CD1c-positive myeloid dendritic cell (primary cell): ENCODE measurements around the gene OR10H1.
A peak's percentile ranks its signal among the peaks of the same experiment; 100 is the strongest.
"Not testable (repeated sequence)": the region's sequence is repeated elsewhere in the genome, so short reads cannot be mapped to it uniquely, and the experiment has no call there.

Experiments used
- DNase-seq: peaks from one replicate; pipeline ENCODE4 v3.0.0-alpha.2; 2016; ENCODE audit errors: extremely low spot score

OR10H1 gene

GRCh38 chr19:15815306-15815705, at the start of gene OR10H1:
Gene OR10H1, minus strand, starts transcription at chr19:15815664. Its CDS starts 7,627 bp downstream, at chr19:15808037.
- DNase-seq = no peak

DNA sequence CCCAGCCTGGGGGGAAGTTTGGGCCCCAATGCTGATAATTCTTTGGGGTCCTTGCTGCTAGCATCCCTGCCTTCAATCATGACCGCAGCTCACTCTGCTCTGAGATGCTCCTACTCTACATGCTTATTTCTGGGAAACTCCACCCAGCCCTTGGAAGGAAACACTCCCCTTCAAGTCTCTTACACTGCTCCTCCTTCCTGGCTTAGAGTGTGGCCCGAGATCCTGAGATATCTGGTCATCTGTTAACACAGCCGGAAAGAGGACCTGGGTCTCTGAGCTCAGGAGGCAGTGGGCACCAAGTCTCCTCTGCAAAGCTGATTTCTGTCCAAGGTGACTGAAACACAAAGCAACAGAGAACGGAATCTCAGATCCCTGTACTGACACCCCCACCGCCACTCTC, 49.4 kb upstream of the OR10H1 start:
- DNase-seq = no peak

DNA sequence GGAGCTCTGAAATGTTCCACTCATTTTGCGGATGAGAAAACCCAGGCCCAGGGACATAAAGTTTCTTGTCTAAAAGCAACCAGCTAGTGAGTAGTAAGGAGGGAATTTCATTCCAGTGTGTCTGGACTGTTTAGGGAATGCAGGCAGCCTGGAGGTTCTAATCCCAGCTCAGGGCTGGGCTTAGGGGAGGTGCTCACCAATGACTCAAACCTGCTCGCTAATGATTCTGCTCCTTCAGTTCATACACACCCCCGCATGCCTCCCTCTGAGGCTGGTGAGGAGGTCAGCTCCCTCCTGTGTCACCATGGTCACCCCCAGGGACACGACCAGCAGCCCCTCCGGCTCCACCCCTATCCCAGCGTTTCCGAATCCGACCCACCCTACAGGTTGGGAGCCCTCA, 47.8 kb upstream of the OR10H1 start:
- no peak for DNase-seq

DNA sequence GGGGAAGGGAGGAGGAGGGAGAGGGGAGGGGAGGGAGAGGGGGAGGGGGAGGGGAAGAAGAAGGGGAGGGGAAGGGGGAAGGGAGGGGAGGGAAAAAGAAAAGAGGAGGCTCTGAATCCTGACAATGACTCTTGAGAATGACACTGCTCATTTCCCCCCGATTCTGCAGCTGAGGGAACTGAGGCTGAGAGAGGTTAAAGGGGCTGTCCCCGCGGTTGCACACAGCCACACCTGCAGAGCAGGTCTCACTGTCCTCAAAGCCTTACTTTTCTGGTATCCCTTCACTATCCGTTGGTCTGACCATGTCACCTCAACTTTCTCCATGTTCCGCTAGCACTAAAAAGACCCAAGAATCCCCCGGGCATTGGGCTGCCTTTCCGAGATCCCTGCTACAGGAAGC, 47.0 kb upstream of the OR10H1 start:
- no peak for DNase-seq

DNA sequence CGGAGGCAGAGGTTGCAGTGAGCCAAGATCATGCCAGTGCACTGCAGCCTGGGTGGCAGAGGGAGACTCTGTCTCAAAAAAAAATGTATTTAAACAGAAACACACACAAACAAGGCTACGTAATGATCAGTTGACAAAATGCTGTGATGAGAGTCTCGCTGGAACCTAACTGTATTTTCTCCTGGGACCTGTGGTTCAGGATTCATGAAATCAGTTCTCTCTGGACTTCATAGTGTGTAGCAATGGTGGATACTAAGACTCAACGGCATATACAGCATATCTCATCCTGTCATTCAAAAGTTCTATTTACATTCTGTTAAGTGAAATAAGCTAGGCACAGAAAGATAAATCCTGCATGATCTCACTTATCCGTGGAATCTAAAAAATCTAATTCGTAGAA, 45.1 kb upstream of the OR10H1 start:
- DNase-seq = no peak

DNA sequence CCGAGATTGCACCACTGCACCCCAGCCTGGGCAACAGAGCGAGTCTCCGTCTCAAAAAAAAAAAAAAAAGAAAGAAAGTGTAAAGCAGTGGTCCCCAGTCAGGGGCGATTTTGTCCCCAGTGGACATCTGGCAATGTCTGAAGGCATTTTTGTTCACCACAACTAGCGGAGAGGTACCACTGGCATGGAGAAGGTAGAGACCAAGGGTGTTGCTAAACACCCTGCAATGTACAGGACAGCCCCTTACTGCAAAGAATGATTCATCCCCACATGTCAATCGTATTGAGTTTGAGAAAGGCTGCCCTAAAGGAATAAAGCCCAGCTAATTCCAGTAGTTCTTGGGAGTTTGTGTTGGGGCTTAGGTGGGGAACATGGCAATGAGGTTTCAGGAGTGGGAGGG, 43.7 kb upstream of the OR10H1 start:
- no peak for DNase-seq

DNA sequence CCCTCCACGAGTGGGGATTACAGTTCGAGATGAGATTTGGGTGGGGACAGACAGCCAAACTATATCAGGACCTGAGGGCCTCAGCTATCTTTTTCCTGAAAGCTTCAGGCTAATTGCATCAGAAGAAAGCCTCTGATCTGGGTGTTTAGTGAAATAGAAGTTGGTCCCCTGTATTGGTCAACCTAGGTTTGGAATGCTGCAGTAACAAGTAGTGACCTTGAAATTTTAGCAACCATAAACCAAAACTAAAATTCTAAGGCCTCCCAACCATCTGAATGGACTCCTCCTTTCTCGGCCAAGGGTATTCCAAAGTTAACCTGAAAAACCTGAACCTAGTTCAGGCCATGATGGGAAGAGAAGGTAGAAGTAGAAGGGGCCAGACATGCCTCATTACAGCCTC, 34.9 kb upstream of the OR10H1 start:
- no peak for DNase-seq

DNA sequence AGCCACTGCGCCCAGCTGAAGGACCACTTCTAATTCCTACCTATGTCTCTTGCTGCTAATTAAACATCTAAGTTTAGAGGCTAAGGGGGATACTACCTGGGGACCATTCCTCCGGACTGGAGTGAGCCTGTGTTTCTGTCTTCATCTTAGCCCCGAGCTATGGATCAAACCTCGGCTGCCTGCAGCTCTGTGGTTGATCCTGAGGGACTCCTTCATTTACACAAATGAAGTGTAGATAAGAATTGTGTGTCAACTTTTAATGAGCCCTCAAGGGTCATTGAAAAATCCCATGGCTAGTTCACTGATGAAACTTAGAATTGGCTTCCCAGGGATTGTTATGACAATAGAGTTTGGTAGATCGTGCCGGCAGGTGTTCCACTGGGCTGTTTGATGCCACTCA, 31.5 kb upstream of the OR10H1 start:
- no peak for DNase-seq

- not testable (repeated sequence) for DNase-seq
These were observed 28.4 kb upstream of the OR10H1 start for GRCh38 chr19:15843894-15844222.

GRCh38 chr19:15843203-15843893, 27.9 kb upstream of the OR10H1 start:
- DNase-seq = no peak

GRCh38 chr19:15841875-15842569, 26.6 kb upstream of the OR10H1 start:
- DNase-seq = peak; percentile 2

GRCh38 chr19:15840833-15841232, 25.4 kb upstream of the OR10H1 start:
- no peak for DNase-seq

GRCh38 chr19:15839888-15840287, 24.4 kb upstream of the OR10H1 start:
- DNase-seq = not testable (repeated sequence)

GRCh38 chr19:15838351-15838750, 22.9 kb upstream of the OR10H1 start:
- DNase-seq = no peak

GRCh38 chr19:15837221-15837731, 21.8 kb upstream of the OR10H1 start:
- no peak for DNase-seq

GRCh38 chr19:15836330-15837220, 21.1 kb upstream of the OR10H1 start:
- DNase-seq = peak; percentile 97

- DNase-seq = peak; percentile 43
These were observed 20.3 kb upstream of the OR10H1 start for GRCh38 chr19:15835565-15836329.

- DNase-seq = not testable (repeated sequence)
These were observed 18.8 kb upstream of the OR10H1 start for GRCh38 chr19:15834232-15834631.

DNA sequence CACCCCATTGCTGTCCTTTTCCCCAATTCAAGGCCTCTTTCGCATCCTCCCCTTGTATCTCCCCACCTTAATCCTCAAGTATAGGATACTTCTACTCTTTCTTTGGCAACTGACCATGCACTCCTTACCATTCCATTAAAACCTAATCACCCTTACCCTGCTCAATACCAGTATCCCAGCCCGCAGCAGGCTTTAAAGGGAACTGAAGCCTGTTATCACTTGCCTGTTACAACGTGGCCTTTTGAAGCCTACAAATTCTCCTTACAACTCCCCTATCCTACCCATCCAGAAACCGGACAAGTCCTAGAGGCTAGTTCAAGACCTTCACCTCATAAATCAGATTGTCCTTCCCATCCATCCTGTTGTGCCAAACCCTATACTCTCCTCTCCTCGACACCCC, 16.2 kb upstream of the OR10H1 start:
- DNase-seq = no peak

DNA sequence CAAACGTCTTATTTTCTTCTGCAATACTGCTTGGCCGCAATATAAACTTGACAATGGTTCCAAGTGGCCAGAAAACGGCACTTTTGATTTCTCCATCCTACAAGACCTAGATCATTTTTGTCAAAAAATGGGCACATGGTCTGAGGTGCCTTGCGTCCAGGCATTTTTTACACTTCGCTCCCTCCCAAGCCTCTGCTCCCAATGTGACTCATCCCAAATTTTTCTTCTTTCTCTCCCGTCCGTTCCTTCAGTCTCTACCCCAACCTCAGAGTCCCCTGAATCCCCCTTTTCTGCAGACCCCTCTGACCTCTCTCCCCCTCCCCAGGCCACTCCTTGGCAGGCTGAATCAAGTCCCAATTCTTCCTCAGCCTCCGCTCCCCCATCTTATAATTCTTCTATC, 14.3 kb upstream of the OR10H1 start:
- no peak for DNase-seq

DNA sequence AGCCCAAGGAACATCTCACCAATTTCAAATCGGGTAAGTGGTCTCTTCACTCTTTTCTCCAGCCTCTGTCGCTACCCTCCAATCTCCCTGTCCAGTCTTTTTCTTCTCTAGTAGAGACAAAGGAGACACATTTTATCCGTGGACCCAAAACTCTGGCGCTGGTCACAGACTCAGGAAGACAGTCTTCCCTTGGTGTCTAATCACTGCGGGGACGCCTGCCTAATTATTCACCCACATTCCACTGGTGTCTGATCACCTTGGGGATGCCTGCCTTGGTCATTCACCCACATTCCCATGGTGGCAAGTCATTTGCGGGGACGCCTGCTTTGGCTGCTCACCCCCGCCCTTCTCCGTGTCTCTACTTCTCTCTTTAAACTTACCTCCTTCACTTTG, 13.8 kb upstream of the OR10H1 start:
- no peak for DNase-seq
